ENCODE measurements around the gene ANGPT4. TPM values are rescaled to one million over a fixed set of nuclear protein-coding genes. Genes with fewer than 3 reads are reported as not detected.
A peak's percentile ranks its signal among the peaks of the same experiment; 100 is the strongest.

The ANGPT4 gene
- total and polyA plus RNA-seq, 2 of the 13 experiments (the other 11 are each of a cell fraction or from before 2014, with no cell fraction given) = not detected

GRCh38 chr20:833450-834150 is 82.5 kb downstream of the ANGPT4 start, which contains the start of gene FAM110A (continued):
- TF ChIP-seq ZNF646 (CRISPR knock-in tag; IDR thresholded peaks at IDR 0.05) = 0 out of 2 replicates have a peak, but pooled peaks have one; percentile 5
- TF ChIP-seq ZSCAN12 (CRISPR knock-in tag; IDR thresholded peaks at IDR 0.05) = no peak
- no peak for TF ChIP-seq ZNF562 (CRISPR knock-in tag; IDR thresholded peaks at IDR 0.05; ENCODE audit: borderline replicate concordance)
- TF ChIP-seq DMAP1 (CRISPR knock-in tag; IDR thresholded peaks at IDR 0.05) = peak; percentile 64; the same call in 1 of the 2 replicates
- TF ChIP-seq, protein P1, sequence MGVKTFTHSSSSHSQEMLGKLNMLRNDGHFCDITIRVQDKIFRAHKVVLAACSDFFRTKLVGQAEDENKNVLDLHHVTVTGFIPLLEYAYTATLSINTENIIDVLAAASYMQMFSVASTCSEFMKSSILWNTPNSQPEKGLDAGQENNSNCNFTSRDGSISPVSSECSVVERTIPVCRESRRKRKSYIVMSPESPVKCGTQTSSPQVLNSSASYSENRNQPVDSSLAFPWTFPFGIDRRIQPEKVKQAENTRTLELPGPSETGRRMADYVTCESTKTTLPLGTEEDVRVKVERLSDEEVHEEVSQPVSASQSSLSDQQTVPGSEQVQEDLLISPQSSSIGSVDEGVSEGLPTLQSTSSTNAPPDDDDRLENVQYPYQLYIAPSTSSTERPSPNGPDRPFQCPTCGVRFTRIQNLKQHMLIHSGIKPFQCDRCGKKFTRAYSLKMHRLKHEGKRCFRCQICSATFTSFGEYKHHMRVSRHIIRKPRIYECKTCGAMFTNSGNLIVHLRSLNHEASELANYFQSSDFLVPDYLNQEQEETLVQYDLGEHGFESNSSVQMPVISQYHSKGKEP (CRISPR knock-in tag; IDR thresholded peaks at IDR 0.05) = no peak
- TF ChIP-seq MTA3 (CRISPR knock-in tag; IDR thresholded peaks at IDR 0.05) = no peak
- TF ChIP-seq ZNF746 (CRISPR knock-in tag; IDR thresholded peaks at IDR 0.05) = no peak
- TF ChIP-seq ZNF841 (CRISPR knock-in tag; IDR thresholded peaks at IDR 0.05; ENCODE audit: borderline replicate concordance) = no peak
- TF ChIP-seq ZNF770 (CRISPR knock-in tag; IDR thresholded peaks at IDR 0.05) = 0 out of 2 replicates have a peak, but pooled peaks have one; percentile 31
- TF ChIP-seq ZNF235 (CRISPR knock-in tag; IDR thresholded peaks at IDR 0.05; ENCODE audit: borderline replicate concordance) = no peak
- TF ChIP-seq ZNF281 (CRISPR knock-in tag; IDR thresholded peaks at IDR 0.05; ENCODE audit: borderline replicate concordance) = no peak
- TF ChIP-seq CBX2 (IDR thresholded peaks at IDR 0.05; ENCODE audit: low read depth, low read length) = no peak
- 0 out of 2 replicates have a peak, but pooled peaks have one; percentile 68 for TF ChIP-seq CBX2 (CRISPR knock-in tag; IDR thresholded peaks at IDR 0.05; ENCODE audit: low read depth)
